Endothelial cell (in vitro differentiated cells): ENCODE measurements around the gene RNF222. TPM values are rescaled to one million over a fixed set of nuclear protein-coding genes. Genes with fewer than 3 reads are reported as not detected.
A peak's percentile ranks its signal among the peaks of the same experiment; 100 is the strongest.

Experiments
- DNase-seq: peaks from one replicate; pipeline ENCODE4 v3.0.0; 2021; ENCODE audit warnings: low spot score
- H3K27ac Mint-ChIP-seq: one replicate; pipeline ENCODE4 v1.8.0; 2021; ENCODE audit warnings: mixed read lengths, inconsistent platforms; ENCODE audit not compliant: unreplicated experiment
- H3K27me3 Mint-ChIP-seq: one replicate; pipeline ENCODE4 v1.8.0; 2021; ENCODE audit warnings: mild to moderate bottlenecking, moderate library complexity, mixed read lengths, inconsistent platforms; ENCODE audit not compliant: unreplicated experiment
- H3K36me3 Mint-ChIP-seq: one replicate; pipeline ENCODE4 v1.8.0; 2021; ENCODE audit warnings: mild to moderate bottlenecking, low read depth, mixed read lengths, inconsistent platforms; ENCODE audit not compliant: unreplicated experiment
- H3K4me1 Mint-ChIP-seq: one replicate; pipeline ENCODE4 v1.8.0; 2021; ENCODE audit warnings: mild to moderate bottlenecking, mixed read lengths, inconsistent platforms; ENCODE audit not compliant: unreplicated experiment
- H3K4me3 Mint-ChIP-seq: one replicate; pipeline ENCODE4 v1.8.0; 2021; ENCODE audit warnings: mild to moderate bottlenecking, mixed read lengths, inconsistent platforms; ENCODE audit not compliant: unreplicated experiment
- H3K9me3 Mint-ChIP-seq: one replicate; pipeline ENCODE4 v1.8.0; 2021; ENCODE audit warnings: mixed read lengths, inconsistent platforms; ENCODE audit not compliant: unreplicated experiment
- CTCF ChIP-seq: fragments of 200-600 bp; sonication (generic); IDR thresholded peaks from one replicate; pipeline ENCODE4 v1.5.0; 2021; ENCODE audit warnings: antibody characterized with exemption; ENCODE audit not compliant: unreplicated experiment
- long read RNA-seq: library from polyadenylated mRNA; unstranded; transcript quantifications from one replicate; pipeline ENCODE4 v2.0.0, GENCODE V29; 2020; ENCODE audit not compliant: unreplicated experiment
- total RNA-seq: library from RNA; stranded (reverse); fragmentation: NEBNext Ultra II Directional; extraction: Animal tissue kit (Norgen Biotek cat#: 25700); gene quantifications from one replicate; pipeline ENCODE4 v1.2.1, GENCODE V29; 2021; ENCODE audit not compliant: unreplicated experiment

RNF222 gene
- total RNA-seq = not detected
- long read RNA-seq = 0 reads

- no peaks in the 10 kb centered on the region for H3K36me3 Mint-ChIP-seq
- no peak for TF ChIP-seq CTCF
- H3K9me3 Mint-ChIP-seq = no peaks in the 10 kb centered on the region
- no peak within 1 kb of the TSS for H3K4me3 Mint-ChIP-seq
- H3K27me3 Mint-ChIP-seq = no peaks in the 10 kb centered on the region
- peaks cover 8% of the 10 kb centered on the region for H3K4me1 Mint-ChIP-seq
- no peak for DNase-seq
- H3K27ac Mint-ChIP-seq = peak within 1 kb of the TSS; percentile 33
Observed at GRCh38 chr17:8397636-8398035, at the start of gene RNF222. Gene RNF222, minus strand, starts transcription at chr17:8397827. Its CDS starts 4,366 bp downstream, at chr17:8393461.

GRCh38 chr17:8445536-8445935 is 47.9 kb upstream of the RNF222 start:
- peak overlapping the region; percentile 95 for H3K27ac Mint-ChIP-seq
- H3K4me1 Mint-ChIP-seq = peaks cover 71% of the 10 kb centered on the region
- H3K27me3 Mint-ChIP-seq = peaks cover 6% of the 10 kb centered on the region

GRCh38 chr17:8444494-8444893 is 46.9 kb upstream of the RNF222 start:
- TF ChIP-seq CTCF = no peak
- peak overlapping the region; percentile 9 for H3K27ac Mint-ChIP-seq
- peaks cover 36% of the 10 kb centered on the region for H3K36me3 Mint-ChIP-seq
- peaks cover 7% of the 10 kb centered on the region for H3K27me3 Mint-ChIP-seq
- peak overlapping the region; percentile 13 for H3K4me3 Mint-ChIP-seq
- H3K9me3 Mint-ChIP-seq = no peaks in the 10 kb centered on the region
- no peak for DNase-seq
- peaks cover 77% of the 10 kb centered on the region for H3K4me1 Mint-ChIP-seq

More at GRCh38 chr17:8445536-8445935, 47.9 kb upstream of the RNF222 start:
- no peak for TF ChIP-seq CTCF
- Mint-ChIP-seq H3K36me3 (peaks cover 34% of the 10 kb centered on the region), H3K4me3 (peak overlapping the region; percentile 77), H3K9me3 (no peaks in the 10 kb centered on the region)
- DNase-seq = no peak

- H3K4me1 Mint-ChIP-seq = peaks cover 78% of the 10 kb centered on the region
- H3K36me3 Mint-ChIP-seq = peaks cover 33% of the 10 kb centered on the region
- no peaks in the 10 kb centered on the region for H3K9me3 Mint-ChIP-seq
- H3K4me3 Mint-ChIP-seq = no peak overlapping the region
- H3K27ac Mint-ChIP-seq = peak overlapping the region; percentile 90
- peaks cover 7% of the 10 kb centered on the region for H3K27me3 Mint-ChIP-seq
- DNase-seq = no peak
- no peak for TF ChIP-seq CTCF
Observed at GRCh38 chr17:8443756-8444155, 46.1 kb upstream of the RNF222 start.

GRCh38 chr17:8442310-8442709 is 44.7 kb upstream of the RNF222 start:
- H3K27me3 Mint-ChIP-seq = peaks cover 8% of the 10 kb centered on the region
- no peak for DNase-seq
- H3K36me3 Mint-ChIP-seq = peaks cover 25% of the 10 kb centered on the region
- peaks cover 72% of the 10 kb centered on the region for H3K4me1 Mint-ChIP-seq
- no peaks in the 10 kb centered on the region for H3K9me3 Mint-ChIP-seq
- TF ChIP-seq CTCF = no peak
- no peak overlapping the region for H3K4me3 Mint-ChIP-seq
- peak overlapping the region; percentile 89 for H3K27ac Mint-ChIP-seq
